Measurements from ENCODE around the gene THOC5.
"Not testable (repeated sequence)": the region's sequence is repeated elsewhere in the genome, so short reads cannot be mapped to it uniquely, and the experiment has no call there.

THOC5 gene

DNA sequence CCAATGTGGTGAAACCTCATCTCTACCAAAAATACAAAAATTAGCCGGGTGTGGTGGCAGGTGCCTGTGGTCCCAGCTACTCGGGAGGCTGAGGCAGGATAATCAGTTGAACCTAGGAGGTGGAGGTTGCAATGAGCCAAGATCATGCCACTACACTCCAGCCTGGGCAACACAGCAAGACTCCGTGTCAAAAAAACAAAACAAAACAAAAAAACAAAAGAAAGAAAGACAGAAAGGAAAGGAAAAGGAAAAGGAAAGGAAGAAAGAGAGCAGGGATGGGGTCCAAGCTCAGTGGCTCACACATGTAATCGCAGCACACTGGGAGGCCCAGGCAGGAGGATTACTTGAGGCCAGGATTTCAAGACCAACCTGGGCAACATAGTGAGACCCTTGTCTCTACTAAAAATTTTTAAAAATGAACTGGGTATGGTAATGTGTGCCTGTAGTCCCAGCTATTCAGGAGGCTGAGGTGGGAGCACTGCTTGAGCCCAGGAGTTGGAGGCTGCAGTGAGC, 32.7 kb upstream of the THOC5 start:
- not testable (repeated sequence) for H3K4me3 ChIP-seq (ENCODE audit: low read depth, low read length); H3K36me3 ChIP-seq (ENCODE audit: control insufficient read depth in 2 of 2, insufficient read depth in 1 of 2, low read length in 2 of 2); H3K9me3 ChIP-seq (ENCODE audit: control insufficient read depth, insufficient read depth, low read depth, low read length); H3K27ac ChIP-seq (ENCODE audit: extremely low read depth, low read depth, low read length); H3K4me1 ChIP-seq (ENCODE audit: control insufficient read depth, insufficient read depth, low read length)
- TF ChIP-seq ZNF121 (tag by site-specific recombination; IDR thresholded peaks at IDR 0.05), result peak; percentile 88; the same call in 1 of the 2 replicates
- ChIA-PET CTCF (interaction anchor here (0.7 to 1.8 kb wide), 2 partner anchors 417 to 522 kb away, joined by 4 to 5 read pairs; no protein-coding TSS in a partner anchor), POLR2A (interaction anchor here (0.5 to 1.0 kb wide), 2 partner anchors 33 to 305 kb away, joined by 3 to 4 read pairs; partner anchors contain the start of gene THOC5)

DNA sequence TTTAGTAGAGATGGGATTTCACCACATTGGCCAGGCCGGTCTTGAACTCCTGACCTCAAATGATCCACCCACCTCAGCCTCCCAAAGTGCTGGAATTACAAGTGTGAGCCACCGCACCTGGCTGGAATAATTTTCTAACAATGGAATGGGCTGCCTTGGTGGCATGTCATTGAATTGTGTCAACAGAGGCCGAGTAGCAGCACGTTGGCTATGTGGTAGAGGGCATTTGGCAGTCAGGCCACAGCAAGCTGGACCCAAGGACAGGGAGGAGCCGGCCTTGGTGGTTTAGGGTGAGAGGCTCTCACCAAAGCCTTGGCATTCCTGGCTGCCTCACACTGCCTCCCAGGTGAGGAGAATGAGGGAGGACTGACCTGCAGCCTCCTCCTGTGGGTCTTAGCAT, 31.4 kb upstream of the THOC5 start:
- Histone ChIP-seq H3K4me3 (ENCODE audit: low read depth, low read length) (no peak overlapping the region), H3K9me3 (ENCODE audit: control insufficient read depth, insufficient read depth, low read depth, low read length) (no peaks in the 10 kb centered on the region), H3K27ac (ENCODE audit: extremely low read depth, low read depth, low read length) (no peak overlapping the region), H3K36me3 (ENCODE audit: control insufficient read depth in 2 of 2, insufficient read depth in 1 of 2, low read length in 2 of 2) (no peaks in the 10 kb centered on the region), H3K4me1 (ENCODE audit: control insufficient read depth, insufficient read depth, low read length) (no peaks in the 10 kb centered on the region)
- CTCF ChIA-PET, result interaction anchor here (0.7 to 0.9 kb wide), 3 partner anchors 14 to 120 kb away, joined by 3 to 6 read pairs (median 3); no protein-coding TSS in a partner anchor
- no peak for TF ChIP-seq ZNF426 (tag by site-specific recombination; IDR thresholded peaks at IDR 0.05)
- no peak for TF ChIP-seq ZNF324 (tag by site-specific recombination; IDR thresholded peaks at IDR 0.05)
- TF ChIP-seq ZBTB17 (tag by site-specific recombination; IDR thresholded peaks at IDR 0.05), result no peak
- TF ChIP-seq ZIC2 (tag by site-specific recombination; IDR thresholded peaks at IDR 0.05), result no peak
- no peak for TF ChIP-seq ZNF133 (tag by site-specific recombination; IDR thresholded peaks at IDR 0.05)
- TF ChIP-seq, protein P1, sequence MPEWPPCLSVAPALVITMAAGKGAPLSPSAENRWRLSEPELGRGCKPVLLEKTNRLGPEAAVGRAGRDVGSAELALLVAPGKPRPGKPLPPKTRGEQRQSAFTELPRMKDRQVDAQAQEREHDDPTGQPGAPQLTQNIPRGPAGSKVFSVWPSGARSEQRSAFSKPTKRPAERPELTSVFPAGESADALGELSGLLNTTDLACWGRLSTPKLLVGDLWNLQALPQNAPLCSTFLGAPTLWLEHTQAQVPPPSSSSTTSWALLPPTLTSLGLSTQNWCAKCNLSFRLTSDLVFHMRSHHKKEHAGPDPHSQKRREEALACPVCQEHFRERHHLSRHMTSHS (tag by site-specific recombination; IDR thresholded peaks at IDR 0.05), result no peak
- no peak for TF ChIP-seq SP2 (tag by site-specific recombination; IDR thresholded peaks at IDR 0.05)
- no peak for TF ChIP-seq ZNF610 (tag by site-specific recombination; IDR thresholded peaks at IDR 0.05; ENCODE audit: borderline replicate concordance)
- TF ChIP-seq, protein P2, sequence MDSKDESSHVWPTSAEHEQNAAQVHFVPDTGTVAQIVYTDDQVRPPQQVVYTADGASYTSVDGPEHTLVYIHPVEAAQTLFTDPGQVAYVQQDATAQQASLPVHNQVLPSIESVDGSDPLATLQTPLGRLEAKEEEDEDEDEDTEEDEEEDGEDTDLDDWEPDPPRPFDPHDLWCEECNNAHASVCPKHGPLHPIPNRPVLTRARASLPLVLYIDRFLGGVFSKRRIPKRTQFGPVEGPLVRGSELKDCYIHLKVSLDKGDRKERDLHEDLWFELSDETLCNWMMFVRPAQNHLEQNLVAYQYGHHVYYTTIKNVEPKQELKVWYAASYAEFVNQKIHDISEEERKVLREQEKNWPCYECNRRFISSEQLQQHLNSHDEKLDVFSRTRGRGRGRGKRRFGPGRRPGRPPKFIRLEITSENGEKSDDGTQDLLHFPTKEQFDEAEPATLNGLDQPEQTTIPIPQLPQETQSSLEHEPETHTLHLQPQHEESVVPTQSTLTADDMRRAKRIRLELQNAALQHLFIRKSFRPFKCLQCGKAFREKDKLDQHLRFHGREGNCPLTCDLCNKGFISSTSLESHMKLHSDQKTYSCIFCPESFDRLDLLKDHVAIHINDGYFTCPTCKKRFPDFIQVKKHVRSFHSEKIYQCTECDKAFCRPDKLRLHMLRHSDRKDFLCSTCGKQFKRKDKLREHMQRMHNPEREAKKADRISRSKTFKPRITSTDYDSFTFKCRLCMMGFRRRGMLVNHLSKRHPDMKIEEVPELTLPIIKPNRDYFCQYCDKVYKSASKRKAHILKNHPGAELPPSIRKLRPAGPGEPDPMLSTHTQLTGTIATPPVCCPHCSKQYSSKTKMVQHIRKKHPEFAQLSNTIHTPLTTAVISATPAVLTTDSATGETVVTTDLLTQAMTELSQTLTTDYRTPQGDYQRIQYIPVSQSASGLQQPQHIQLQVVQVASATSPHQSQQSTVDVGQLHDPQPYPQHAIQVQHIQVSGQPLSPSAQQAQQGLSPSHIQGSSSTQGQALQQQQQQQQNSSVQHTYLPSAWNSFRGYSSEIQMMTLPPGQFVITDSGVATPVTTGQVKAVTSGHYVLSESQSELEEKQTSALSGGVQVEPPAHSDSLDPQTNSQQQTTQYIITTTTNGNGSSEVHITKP (tag by site-specific recombination; IDR thresholded peaks at IDR 0.05), result no peak
- TF ChIP-seq, protein P3, sequence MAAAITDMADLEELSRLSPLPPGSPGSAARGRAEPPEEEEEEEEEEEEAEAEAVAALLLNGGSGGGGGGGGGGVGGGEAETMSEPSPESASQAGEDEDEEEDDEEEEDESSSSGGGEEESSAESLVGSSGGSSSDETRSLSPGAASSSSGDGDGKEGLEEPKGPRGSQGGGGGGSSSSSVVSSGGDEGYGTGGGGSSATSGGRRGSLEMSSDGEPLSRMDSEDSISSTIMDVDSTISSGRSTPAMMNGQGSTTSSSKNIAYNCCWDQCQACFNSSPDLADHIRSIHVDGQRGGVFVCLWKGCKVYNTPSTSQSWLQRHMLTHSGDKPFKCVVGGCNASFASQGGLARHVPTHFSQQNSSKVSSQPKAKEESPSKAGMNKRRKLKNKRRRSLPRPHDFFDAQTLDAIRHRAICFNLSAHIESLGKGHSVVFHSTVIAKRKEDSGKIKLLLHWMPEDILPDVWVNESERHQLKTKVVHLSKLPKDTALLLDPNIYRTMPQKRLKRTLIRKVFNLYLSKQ (tag by site-specific recombination; IDR thresholded peaks at IDR 0.05; ENCODE audit: borderline replicate concordance), result no peak
- POLR2A ChIA-PET, result interaction anchor here (0.6 to 1.5 kb wide), 2 partner anchors 11 to 31 kb away, joined by 3 to 4 read pairs; partner anchors contain the start of gene THOC5

DNA sequence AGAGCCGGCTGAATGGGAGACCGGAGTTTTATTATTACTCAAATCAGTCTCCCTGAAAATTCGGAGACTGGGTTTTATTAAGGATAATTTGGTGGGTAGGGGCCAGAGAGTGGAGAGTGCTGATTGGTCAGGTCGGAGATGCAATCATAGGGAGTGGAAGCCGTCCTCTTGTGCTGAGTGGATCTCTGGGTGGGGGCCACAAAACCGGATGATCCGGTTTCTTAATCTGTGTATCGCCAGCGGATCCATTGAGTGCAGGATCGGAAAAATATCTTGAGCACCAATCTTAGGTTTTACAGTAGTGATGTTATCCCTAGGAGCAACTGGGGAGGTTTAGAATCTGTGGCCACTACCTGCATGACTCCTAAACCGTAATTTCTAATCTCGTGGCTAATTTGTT, 28.2 kb upstream of the THOC5 start:
- ChIA-PET CTCF (no interaction called here), POLR2A (interaction anchor here (0.7 to 1.0 kb wide), 3 partner anchors 29 to 775 kb away, joined by 3 to 4 read pairs (median 3); partner anchors contain the start of gene SF3A1)
- no peaks in the 10 kb centered on the region for H3K9me3 ChIP-seq (ENCODE audit: control insufficient read depth, insufficient read depth, low read depth, low read length)
- no peaks in the 10 kb centered on the region for H3K4me1 ChIP-seq (ENCODE audit: control insufficient read depth, insufficient read depth, low read length)
- H3K27ac ChIP-seq (ENCODE audit: extremely low read depth, low read depth, low read length), result no peak overlapping the region
- H3K4me3 ChIP-seq (ENCODE audit: low read depth, low read length), result no peak overlapping the region
- H3K36me3 ChIP-seq (ENCODE audit: control insufficient read depth in 2 of 2, insufficient read depth in 1 of 2, low read length in 2 of 2), result peaks cover 0 to 10% of the 10 kb centered on the region in 2 experiments; a peak in 2 of 3 replicates
- TF ChIP-seq, protein P4, sequence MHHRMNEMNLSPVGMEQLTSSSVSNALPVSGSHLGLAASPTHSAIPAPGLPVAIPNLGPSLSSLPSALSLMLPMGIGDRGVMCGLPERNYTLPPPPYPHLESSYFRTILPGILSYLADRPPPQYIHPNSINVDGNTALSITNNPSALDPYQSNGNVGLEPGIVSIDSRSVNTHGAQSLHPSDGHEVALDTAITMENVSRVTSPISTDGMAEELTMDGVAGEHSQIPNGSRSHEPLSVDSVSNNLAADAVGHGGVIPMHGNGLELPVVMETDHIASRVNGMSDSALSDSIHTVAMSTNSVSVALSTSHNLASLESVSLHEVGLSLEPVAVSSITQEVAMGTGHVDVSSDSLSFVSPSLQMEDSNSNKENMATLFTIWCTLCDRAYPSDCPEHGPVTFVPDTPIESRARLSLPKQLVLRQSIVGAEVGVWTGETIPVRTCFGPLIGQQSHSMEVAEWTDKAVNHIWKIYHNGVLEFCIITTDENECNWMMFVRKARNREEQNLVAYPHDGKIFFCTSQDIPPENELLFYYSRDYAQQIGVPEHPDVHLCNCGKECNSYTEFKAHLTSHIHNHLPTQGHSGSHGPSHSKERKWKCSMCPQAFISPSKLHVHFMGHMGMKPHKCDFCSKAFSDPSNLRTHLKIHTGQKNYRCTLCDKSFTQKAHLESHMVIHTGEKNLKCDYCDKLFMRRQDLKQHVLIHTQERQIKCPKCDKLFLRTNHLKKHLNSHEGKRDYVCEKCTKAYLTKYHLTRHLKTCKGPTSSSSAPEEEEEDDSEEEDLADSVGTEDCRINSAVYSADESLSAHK (tag by site-specific recombination; IDR thresholded peaks at IDR 0.05), result no peak
- TF ChIP-seq ZNF664 (tag by site-specific recombination; IDR thresholded peaks at IDR 0.05), result no peak
- TF ChIP-seq, protein P5, sequence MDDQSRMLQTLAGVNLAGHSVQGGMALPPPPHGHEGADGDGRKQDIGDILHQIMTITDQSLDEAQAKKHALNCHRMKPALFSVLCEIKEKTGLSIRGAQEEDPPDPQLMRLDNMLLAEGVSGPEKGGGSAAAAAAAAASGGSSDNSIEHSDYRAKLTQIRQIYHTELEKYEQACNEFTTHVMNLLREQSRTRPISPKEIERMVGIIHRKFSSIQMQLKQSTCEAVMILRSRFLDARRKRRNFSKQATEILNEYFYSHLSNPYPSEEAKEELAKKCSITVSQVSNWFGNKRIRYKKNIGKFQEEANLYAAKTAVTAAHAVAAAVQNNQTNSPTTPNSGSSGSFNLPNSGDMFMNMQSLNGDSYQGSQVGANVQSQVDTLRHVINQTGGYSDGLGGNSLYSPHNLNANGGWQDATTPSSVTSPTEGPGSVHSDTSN (CRISPR knock-in tag; IDR thresholded peaks at IDR 0.05), result no peak
- no peak for TF ChIP-seq ZNF660 (tag by site-specific recombination; IDR thresholded peaks at IDR 0.05)
- no peak for TF ChIP-seq ZNF776 (tag by site-specific recombination; IDR thresholded peaks at IDR 0.05; ENCODE audit: borderline replicate concordance)
- TF ChIP-seq PRDM1 (tag by site-specific recombination; IDR thresholded peaks at IDR 0.05), result no peak
- TF ChIP-seq ZNF175 (tag by site-specific recombination; IDR thresholded peaks at IDR 0.05), result no peak
- TF ChIP-seq OSR2 (tag by site-specific recombination; IDR thresholded peaks at IDR 0.05), result no peak

Data from HEK293 (cell line).